GM19438 (cell line): Measurements from ENCODE around the gene NFATC2.

ENCODE experiments used
- ATAC-seq: cut with Tn5 transposase; IDR thresholded peaks from one replicate; pipeline ENCODE4 v1.9.1; 2021; ENCODE audit warnings: low read depth; ENCODE audit not compliant: unreplicated experiment

NFATC2 gene

DNA sequence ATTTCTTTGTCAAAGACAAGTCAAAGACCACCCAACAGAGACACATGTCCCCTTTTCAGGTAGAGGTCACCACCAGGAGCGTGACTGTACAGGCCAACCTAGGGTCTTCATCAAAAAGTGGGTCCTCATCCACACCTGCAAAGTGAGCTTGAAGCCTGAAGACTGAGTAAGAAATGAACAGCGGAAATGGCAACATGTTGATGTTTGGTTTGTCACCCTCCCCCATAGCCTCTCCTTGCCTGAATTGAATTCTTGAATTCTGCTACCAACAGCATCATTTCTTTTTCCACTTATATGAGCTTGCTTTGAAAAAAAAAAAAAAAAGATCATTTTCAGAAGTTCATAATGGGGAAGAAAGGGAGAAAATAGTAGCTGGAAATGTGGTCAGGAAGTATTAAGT, 104.4 kb downstream of the NFATC2 start:
- ATAC-seq, result no peak

DNA sequence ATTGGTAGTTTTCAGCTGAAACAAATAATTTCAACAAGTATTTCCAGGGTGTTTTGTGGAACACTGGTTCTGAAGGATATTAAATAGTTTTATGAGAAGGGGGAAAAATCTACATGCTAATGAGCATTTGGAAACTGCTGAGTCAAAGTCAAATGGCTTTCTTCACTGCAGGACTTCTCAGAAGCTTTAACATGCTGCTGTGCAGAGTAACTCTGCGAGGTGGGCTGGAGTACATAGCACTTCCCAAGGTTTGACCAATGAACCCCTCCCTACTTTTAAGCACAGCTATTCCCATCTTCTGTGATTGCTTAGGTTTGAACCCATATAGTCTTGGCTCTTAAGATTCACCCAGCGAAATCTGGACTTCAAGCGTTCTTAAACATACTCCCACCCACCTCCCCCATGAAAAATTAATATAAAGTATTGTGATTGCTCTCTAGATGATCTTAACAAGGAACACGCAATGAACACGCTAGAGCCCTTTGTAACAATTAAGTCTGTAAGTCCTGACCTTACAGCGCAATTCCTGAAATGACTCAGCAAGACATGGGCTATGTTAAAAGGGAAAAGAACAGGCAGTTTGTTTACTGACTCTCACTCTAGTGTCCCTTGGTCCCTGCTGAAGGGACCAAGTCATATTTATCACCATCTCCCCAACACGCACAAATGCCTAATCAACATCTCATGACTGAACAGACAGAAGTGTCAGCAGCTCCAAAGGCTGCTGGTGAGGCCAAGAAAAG, 105.2 kb downstream of the NFATC2 start:
- no peak for ATAC-seq

DNA sequence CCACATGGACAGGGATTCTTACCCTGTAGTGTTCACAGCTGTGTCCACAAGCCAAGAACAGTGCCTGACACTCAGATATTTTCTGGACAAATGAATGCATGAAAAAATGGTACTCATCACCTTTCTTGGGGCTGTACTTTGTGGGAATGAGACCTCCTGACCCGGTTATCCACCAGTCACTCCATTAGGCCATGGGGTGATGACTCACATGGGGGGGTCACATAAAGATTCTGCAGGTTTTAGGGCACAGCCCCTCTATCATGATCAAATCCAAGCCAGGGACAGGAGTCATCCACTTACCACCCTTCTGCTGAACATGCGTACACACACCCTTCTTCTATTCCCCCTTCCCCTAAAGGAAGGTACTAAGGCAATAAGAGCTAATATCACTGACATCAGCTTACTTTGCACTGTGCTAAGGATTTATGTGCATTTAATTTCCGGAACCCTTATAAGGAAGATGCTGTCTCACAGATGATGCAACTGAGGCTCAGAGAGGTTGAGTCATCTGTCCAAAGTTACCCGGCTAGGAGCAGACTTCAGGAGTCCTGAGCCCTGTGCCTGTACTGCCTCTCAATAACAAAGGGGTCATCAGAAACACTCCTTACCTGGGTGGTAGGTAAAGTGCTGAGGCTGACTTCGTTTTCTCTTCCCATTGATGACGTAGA, 107.8 kb downstream of the NFATC2 start:
- ATAC-seq, result no peak

DNA sequence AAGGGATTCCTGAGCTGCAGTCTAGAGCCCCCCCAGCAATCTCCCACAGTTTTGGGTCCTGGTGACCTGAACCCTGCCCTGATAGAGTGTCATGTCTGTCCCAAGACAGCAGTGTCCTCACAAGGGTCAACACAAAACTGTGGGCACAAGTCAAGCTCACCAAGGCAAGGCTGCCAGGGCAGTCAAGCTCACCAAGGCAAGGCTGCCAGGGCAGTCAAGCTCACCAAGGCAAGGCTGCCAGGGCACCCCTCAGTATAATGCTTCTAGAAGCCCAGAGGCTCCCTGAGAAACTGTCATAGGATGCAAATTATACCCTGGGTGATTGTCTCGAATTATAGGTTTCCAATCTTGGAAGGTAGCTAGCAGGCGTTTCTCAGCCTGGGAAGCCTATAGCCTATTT, 108.5 kb downstream of the NFATC2 start:
- ATAC-seq, result no peak

DNA sequence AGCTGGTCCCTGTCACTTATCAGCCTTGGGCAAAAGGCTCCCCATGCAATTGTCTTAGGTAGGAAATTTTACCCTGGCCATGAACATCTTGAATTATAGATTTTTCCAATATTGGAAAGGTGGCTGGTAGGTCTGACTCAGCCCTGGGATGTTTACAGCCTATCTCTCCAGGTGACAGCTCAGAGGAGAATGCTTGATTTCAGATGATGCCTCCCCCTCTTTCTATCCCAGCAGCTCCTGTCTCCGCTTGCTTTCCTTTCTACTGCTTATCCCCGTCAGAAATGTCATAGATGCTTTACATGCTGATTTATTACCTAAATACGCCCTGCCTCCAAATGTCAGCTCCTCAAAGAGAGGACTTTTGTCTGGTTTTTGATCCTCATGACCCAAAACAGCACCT, 109.6 kb downstream of the NFATC2 start:
- ATAC-seq, result no peak

DNA sequence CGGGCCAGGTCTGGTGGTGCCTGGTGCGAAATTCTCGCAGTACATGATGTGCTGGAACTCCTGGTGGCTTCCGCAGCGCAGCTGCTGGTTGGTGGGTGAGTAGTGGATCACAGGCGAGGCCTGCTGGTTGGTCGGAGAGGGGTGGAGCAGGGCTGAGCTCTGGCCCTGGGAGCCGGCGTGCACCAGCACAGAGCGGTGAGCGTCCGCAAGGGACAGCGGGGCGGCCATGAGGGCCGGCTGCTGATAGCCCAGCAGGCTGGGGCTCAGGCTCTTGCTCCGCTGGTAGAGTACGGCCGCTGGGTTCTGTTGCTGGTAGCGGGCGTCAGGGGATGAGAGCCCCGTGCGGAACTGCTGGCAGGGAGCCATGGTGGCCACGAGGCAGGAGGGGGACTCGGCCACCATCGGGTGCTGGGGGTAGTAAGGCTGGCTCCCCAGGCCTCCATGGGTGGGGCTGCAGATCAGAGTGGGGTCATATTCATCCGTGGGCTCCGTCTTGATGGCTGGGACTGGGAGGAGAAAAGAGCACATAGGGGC, 110.2 kb downstream of the NFATC2 start:
- no peak for ATAC-seq

DNA sequence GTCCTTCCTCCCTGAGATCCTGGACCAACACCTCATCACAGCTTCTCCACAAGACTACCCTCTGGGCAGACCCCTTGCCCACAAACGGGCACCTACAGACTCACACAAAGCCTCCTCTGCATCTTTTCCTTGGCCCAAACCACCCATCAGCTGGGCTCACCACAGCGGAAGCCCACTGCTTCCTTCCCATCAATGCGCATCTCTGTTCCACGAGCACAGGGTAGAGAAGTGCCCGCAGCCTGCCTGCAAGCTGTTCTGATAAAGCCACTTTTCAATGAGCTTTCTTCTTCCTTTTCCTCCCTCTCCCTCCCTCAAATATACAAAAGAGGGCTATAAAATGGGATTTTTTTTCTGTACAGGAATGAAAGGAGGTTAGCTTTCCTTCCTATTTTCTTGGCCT, 111.2 kb downstream of the NFATC2 start:
- no peak for ATAC-seq

DNA sequence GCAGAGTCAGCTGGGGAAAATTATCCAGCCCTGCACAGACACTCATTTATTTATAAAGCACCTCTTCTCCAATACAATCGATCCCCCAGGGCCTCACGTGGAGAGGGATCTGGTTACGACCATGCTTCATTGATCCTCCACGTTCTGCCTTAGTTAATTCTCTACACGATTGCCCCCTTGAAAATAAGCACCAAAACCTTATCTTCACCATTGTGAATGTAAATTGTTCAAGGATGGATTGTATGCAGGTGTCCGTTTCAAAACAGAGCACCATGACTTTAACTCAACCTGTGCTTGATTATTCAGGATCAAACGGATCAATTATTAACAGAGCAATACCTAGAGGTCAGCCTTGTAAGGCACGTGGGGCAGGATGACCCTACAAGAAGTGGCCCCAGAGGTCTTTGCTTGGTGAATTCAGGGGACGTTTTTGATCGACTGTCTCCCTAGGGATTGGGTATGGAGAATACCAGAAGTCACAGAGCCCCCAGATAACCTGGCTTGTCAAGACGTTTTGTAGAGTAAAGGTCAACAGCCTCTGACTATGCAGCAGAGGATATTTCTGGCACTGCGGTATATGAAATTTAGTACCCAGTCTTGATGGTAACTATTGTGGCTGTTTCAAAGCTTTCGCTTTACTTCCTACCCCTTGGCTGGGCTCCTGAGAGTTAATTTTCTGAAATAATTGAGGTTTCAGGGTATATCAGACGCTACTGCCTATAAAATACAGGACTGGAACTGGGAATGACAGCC, 112.1 kb downstream of the NFATC2 start:
- ATAC-seq, result no peak

DNA sequence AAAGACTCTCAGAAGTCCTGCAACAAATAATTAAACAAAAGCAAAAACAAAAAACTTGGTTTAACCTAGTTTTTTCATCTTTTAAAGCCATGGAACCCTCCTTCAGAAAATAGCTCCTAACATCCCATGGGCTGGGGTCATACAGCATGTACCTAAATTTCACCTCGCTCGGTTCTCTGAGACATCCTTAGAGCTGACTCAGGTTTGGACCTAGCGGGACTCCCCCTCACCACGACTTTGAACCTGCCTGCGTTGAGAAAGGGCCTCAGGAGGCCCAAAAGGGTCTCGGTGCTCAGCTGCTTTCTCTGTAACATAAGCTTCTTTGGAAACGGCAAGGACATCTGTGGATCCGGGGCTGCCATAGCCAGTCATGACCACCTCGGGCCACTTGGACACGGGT, 112.8 kb downstream of the NFATC2 start:
- ATAC-seq, result no peak

DNA sequence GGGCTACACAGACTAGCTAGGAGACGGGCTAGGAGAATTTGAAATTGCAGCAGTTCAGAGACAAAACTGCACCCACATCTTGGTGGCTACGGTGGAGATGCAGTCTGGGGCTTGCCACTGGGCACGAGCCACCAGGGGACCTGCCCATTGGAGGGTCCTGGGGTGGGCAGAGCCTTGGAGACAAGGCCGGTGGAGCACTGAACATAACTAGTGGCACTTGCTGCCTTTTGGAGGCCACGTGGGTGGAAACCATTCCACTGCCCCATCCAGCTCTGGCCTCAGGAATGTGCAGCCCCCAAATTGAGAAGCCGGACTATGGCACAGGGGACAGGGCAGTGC, 113.4 kb downstream of the NFATC2 start:
- ATAC-seq, result no peak

DNA sequence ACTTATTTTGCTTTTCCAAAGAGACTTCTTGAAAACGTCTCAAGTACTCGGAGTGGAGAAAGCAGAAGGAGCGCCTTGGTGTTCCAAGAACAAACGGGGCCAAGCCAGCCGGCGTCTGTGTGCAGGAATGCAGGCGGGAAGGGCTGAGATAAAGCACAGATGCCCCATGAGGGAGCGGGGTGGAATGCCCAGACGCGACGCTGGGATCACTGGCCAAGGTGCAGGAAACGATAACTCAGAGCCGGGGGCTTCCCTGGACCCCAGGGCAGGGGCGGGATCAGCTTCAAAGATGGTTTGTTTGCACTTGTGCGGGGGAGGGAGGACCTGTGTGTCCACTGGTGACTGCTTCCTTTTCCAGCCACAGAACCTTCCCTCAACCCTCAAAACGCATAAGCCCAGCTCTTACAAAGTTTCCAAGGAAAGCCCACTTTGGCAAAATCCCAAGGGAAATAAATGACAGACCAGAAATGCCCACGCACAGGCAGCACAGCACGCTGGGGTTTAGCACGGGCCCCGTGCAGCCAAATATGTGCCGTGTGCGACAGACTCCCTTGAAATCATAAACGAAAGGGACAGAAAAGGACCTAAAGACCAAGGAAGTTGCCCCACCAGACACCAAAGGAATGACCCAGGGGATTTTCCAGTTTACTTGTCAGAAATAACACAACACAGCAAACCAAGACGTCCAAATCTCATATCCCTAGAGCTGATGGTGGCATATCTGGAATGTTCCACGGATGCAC, 113.9 kb downstream of the NFATC2 start:
- no peak for ATAC-seq

DNA sequence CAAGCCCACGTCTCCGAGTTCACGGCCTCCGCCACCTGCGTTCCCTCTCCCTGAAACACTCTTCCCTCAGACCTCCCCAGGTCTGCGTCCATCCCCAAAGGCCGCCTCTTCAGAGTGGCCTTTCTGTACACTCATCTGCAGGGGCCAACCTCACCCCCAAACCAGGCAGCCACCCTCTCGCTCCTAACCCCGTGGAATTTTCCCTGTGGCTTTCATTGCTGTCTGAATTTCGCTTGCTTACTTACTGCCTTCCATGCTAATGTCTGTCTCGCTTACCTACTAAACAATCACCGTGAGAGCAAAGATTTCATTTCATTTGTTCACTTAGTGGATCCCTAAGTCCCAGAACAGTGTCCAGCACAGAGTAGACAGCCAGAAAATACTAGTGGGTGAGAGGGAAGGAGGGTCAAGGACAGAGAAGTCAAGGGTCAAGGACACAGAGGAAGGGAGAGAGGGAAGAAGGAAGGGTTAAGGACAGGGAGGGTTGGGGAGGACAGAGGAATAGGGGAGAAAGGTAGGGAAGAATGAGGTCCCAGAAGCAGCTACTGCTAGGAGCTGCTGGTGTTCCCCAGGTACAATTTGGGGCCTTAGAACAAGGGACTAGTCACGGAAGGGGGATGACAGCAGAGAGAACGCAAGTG, 114.7 kb downstream of the NFATC2 start:
- ATAC-seq, result no peak

DNA sequence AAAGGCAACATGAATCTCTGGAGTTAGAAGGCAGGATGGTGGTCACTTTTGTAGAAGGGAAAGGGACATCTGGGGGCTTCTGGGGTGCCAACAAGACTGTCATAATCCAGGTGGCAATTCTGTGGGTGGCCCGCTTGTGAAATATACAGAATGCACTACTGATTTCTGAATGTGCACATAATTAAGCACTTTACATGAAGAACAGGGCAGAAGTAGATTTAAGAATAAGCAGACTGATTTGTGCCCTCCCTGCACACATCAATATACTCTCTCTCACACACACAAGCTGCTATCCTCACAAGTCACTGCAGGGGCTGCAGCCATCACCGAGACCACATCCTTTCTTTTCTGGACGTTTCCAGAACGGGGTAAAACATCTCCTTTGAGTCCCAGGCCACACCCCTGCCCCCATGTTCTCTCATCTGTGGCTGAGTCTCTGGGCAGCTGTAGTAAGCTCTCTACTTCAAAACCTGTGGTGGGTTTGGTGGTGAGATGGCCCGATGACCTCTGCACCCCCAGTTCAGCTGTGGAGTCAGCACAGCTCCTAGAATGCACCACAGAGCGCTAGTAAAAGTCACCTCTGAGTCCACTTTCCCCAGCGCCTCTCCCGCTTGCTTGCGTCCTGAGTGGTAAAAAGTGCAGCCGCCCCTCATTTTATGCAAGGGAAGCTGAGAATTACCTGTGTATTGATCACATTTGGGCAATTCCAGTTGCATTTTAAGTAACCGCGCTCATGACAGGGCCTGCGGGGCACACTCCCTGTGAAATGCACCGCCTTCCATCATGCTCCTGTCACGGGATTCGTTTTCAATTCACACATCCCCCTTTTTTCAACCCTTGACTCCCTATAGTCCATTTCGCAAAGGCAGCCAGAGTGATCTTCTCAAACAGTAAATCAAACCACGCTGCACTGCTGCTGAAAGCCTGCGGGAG, 115.5 kb downstream of the NFATC2 start:
- ATAC-seq, result no peak

DNA sequence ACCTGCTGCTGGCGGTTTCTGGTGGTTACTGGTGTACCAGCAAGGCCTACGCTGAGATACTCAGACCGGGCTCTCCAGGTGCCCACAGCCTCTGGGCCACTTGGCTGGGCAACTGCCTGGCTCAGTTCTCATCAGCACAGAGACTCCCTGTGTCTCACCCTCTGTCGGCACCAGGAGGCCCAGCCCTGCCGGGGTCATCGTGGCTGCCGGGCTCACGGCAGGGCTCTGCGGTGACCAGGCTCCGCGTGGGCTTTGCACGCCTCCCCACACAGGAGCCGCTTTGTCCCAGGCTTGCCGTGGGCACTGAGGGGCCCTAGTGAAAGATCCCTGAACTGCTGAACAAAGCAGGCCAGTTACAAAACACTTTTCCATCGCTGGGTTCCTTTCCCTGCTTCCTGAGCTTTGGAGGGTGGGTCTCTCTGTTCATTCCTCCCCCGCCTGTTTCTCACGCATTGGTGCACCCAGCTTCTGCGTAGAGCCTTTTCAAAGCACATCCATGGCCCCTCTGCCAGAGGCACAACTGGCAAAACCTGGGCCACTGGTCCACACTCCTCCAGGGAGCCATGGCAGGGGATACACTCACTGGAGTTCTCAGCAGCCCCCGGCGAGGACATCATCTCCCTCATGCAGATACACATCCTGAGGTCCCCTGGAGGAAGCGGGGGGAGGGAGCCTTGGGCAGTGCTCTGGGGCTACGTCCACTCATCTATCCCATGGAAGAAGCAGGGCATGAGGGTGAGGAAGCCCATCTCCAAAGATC, 117.0 kb downstream of the NFATC2 start:
- no peak for ATAC-seq

DNA sequence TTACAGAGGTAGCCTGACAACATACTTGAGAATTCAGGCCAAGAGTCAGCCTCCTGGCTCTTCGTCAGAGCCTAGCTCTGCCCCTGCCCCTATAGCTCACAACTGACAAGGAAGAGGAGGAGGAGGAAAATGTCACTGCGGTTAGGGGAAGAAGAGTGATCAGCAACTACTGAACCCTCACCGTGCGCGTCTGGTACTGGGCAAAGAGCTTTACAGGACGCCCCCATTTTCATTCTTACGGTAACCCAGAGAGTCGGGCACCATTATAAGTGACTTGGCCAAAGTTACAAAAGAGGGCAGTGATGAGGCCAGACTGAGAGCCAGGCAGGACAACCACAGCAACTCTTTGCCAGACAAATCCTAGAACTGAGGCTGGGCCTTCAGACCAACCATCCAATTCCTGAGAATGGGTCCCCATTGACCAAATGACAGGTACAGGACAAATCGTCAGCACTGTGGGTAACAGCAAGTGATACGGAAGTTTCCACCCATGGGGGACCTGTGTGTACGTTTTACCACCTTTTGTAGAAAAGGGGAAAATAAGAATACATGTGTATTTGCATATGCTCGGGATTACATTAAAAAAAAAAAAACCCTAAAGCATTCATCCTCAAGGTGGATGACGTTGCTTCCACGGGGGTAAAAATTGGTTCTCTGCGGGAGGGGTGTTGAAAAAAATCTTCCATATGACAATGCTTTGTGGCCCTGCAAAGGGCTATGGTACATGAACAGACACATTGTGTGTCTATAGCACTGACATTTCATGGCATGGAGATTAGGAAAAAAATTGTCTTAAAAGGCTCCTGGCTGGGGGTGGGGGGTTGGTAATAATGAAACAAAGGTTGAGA, 118.0 kb downstream of the NFATC2 start:
- ATAC-seq, result no peak

DNA sequence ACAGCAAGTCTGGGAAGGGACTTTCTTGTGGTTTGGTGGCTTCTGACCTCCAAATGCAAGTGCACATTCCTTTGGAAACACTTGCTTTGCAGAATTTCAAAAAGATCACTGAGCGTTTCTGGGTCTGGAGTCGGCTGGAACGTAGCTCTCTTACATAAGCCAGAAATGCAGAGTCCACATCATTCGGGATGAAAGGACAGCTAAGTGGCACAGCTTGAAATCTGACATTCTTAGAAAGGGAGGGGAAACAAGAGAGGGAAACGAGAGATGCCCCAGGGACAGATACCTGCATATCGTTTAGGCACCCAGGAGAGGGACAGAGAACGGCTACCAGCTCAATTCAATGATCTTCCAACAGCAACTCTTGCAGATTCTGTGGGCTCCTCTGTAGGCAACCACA, 118.7 kb downstream of the NFATC2 start:
- ATAC-seq, result no peak

DNA sequence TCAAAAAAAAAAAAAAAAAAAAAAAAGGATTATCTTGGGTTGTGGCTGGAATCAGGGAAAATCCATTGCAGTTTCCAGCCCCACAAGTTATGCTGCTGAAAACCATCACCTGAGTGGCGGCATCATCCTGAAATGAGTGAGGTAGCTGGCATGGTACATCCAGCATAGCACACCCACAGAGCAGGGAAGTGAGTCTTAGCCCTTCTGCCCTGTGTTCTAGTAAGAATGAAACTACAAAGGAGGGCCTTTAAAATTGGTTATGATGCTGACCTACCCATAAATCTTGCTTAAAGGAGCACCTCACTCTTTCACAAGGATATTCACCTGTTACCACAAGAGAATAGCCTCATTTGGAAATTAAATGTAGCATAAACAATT, 119.2 kb downstream of the NFATC2 start:
- peak; percentile 67 for ATAC-seq
